ENCODE data around the gene ZSCAN5B.

DNA sequence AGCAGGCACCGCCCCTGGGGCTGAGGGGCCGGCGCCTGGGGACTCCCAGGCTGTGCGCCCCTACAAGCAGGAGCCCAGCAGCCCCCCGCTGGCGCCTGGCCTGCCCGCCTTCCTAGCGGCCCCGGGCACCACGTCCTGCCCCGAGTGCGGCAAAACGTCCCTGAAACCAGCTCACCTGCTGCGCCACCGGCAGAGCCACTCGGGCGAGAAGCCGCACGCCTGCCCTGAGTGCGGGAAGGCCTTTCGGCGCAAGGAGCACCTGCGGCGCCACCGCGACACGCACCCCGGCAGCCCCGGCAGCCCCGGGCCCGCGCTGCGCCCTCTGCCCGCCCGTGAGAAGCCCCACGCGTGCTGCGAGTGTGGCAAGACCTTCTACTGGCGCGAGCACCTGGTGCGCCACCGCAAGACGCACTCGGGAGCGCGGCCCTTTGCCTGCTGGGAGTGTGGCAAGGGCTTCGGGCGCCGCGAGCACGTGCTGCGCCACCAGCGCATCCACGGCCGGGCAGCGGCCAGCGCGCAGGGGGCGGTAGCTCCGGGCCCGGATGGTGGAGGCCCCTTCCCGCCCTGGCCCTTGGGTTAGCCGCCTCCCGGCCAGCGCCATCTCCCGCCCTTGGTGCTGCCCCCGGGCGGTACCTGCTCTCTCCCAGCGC is 37.8 kb downstream of the ZSCAN5B start:
- TF ChIP-seq POLR2A (IDR thresholded peaks at IDR 0.05; ENCODE audit: low read depth, low read length): no peak
- no peak for TF ChIP-seq POLR2AphosphoS5 (IDR thresholded peaks at IDR 0.05; ENCODE audit: low read depth, low read length)
- TF ChIP-seq TAF1 (IDR thresholded peaks at IDR 0.05; ENCODE audit: borderline replicate concordance, low read depth, low read length): no peak

Measured in GM12892 (cell line).